HG03175 (cell line): ENCODE data around the gene CCDC183.
"Not testable (repeated sequence)": the region's sequence is repeated elsewhere in the genome, so short reads cannot be mapped to it uniquely, and the experiment has no call there.

Source experiments
- ATAC-seq: cut with Tn5 transposase; IDR thresholded peaks from one replicate; pipeline ENCODE4 v1.9.1; 2021; ENCODE audit warnings: mild to moderate bottlenecking, moderate library complexity; ENCODE audit not compliant: unreplicated experiment

Gene CCDC183

GRCh38 chr9:136796238-136796774, at the start of gene CCDC183:
Gene CCDC183, plus strand, starts transcription at chr9:136796338. Its CDS starts 60 bp downstream, at chr9:136796398.
- ATAC-seq = no peak

GRCh38 chr9:136746621-136747020, 49.5 kb upstream of the CCDC183 start:
- ATAC-seq = no peak

GRCh38 chr9:136747161-136748060, 48.7 kb upstream of the CCDC183 start:
- ATAC-seq = no peak

- no peak for ATAC-seq
Measured at GRCh38 chr9:136748201-136748600, 47.9 kb upstream of the CCDC183 start, which contains the start of gene LCN6. Gene LCN6, minus strand, starts transcription at chr9:136748525. Its CDS starts 42 bp downstream, at chr9:136748483.

GRCh38 chr9:136748666-136749611, 47.2 kb upstream of the CCDC183 start:
- no peak for ATAC-seq

GRCh38 chr9:136750526-136750925, 45.6 kb upstream of the CCDC183 start:
- ATAC-seq = no peak

- ATAC-seq = no peak
Measured at GRCh38 chr9:136751244-136751643, 44.9 kb upstream of the CCDC183 start.

GRCh38 chr9:136751814-136752213, 44.3 kb upstream of the CCDC183 start:
- ATAC-seq = no peak

GRCh38 chr9:136753371-136754058, 42.6 kb upstream of the CCDC183 start:
- ATAC-seq = no peak

- no peak for ATAC-seq
Measured at GRCh38 chr9:136754059-136754572, 42.0 kb upstream of the CCDC183 start.

GRCh38 chr9:136754626-136755301, 41.4 kb upstream of the CCDC183 start:
- no peak for ATAC-seq

GRCh38 chr9:136755302-136756133, 40.6 kb upstream of the CCDC183 start:
- not testable (repeated sequence) for ATAC-seq

- no peak for ATAC-seq
Measured at GRCh38 chr9:136756134-136756438, 40.1 kb upstream of the CCDC183 start.

GRCh38 chr9:136756836-136757235, 39.3 kb upstream of the CCDC183 start:
- ATAC-seq = no peak

GRCh38 chr9:136757328-136757727, 38.8 kb upstream of the CCDC183 start:
- ATAC-seq = no peak

GRCh38 chr9:136757751-136758140, 38.4 kb upstream of the CCDC183 start:
- no peak for ATAC-seq

GRCh38 chr9:136759001-136759400, 37.1 kb upstream of the CCDC183 start:
- no peak for ATAC-seq

GRCh38 chr9:136759436-136760325, 36.5 kb upstream of the CCDC183 start:
- ATAC-seq = no peak
